Testis (tissue), 2 donors: ENCODE results near the gene ARPP19.

Source experiments
- CTCF ChIP-seq, 3 experiments: fragments of 450-650 bp in 2 of 3; fragments of 200-600 bp in 1 of 3; sonication (generic) in 1 of 3; IDR thresholded peaks; one replicate each; pipeline ENCODE4 v1.5.1; 2016 to 2019; ENCODE audit warnings: antibody characterized with exemption in 3 of 3, mild to moderate bottlenecking in 2 of 3, moderate library complexity in 1 of 3
- POLR2A ChIP-seq: fragments of 450-650 bp; IDR thresholded peaks from one replicate; pipeline ENCODE4 v1.6.1; 2017; ENCODE audit warnings: antibody characterized with exemption, mild to moderate bottlenecking, moderate library complexity

- TF ChIP-seq CTCF (IDR thresholded peaks at IDR 0.05) (no peak), POLR2A (no peak)
These were observed 16.5 kb downstream of the ARPP19 start for GRCh38 chr15:52552303-52552702.
